22Rv1 (cell line): ENCODE data around the gene SEL1L.

Experiments used
- ZFX ChIP-seq: fragments of 450-650 bp; IDR thresholded peaks from 2 replicates; pipeline ENCODE4 v1.6.1; 2017; ENCODE audit warnings: antibody characterized with exemption, borderline replicate concordance
- TF ChIP-seq, protein P1 (sequence below): fragments of 450-650 bp; IDR thresholded peaks from 2 replicates; pipeline ENCODE4 v1.5.1; 2017; ENCODE audit warnings: mild to moderate bottlenecking

DNA sequence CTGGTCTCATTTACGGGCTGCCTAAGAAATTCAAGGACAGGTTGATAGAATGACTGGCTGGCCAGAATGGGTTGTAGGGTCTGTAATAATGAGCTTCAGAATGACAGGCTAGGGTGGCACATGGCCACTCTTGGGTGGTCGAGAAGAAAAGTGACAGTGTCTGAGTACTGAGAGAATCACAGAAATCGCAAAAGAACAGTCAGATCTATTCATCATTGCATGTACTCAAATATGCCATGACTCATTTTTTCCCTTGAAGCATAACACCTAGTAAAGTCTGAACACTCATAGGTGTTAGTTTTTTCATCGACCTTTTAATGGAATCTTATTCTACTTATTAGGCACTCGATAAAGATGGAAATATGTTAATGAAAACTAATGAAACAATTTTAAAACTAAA is 37.8 kb upstream of the SEL1L start:
- TF ChIP-seq, protein P1, sequence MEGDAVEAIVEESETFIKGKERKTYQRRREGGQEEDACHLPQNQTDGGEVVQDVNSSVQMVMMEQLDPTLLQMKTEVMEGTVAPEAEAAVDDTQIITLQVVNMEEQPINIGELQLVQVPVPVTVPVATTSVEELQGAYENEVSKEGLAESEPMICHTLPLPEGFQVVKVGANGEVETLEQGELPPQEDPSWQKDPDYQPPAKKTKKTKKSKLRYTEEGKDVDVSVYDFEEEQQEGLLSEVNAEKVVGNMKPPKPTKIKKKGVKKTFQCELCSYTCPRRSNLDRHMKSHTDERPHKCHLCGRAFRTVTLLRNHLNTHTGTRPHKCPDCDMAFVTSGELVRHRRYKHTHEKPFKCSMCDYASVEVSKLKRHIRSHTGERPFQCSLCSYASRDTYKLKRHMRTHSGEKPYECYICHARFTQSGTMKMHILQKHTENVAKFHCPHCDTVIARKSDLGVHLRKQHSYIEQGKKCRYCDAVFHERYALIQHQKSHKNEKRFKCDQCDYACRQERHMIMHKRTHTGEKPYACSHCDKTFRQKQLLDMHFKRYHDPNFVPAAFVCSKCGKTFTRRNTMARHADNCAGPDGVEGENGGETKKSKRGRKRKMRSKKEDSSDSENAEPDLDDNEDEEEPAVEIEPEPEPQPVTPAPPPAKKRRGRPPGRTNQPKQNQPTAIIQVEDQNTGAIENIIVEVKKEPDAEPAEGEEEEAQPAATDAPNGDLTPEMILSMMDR: no peak
- no peak for TF ChIP-seq ZFX
